Endothelial cell of umbilical vein (primary cell): ENCODE data around the gene TFF2. TPM values are rescaled to one million over a fixed set of nuclear protein-coding genes. Genes with fewer than 3 reads are reported as not detected.

Source experiments
- BruUV-seq: library from RNA; stranded (reverse); fragments of 400-500 nt; replicated peaks from 2 replicates; lab custom pipeline; 2021; lab: Mats Ljungman, UMichigan
- CTCF ChIA-PET: fragments of 300-600, 350-600 bp; sonication (Branson Sonifier 250); formaldehyde crosslinking; loops from one replicate; lab custom pipeline; 2021; ENCODE audit warnings: antibody characterized with exemption, inconsistent platforms; lab: Charles Lee
- POLR2A ChIA-PET: fragments of 300-600, 350-600 bp; sonication (Branson Sonifier 250); formaldehyde crosslinking; loops from one replicate; lab custom pipeline; 2021; ENCODE audit warnings: antibody characterized with exemption, inconsistent platforms; lab: Charles Lee
- DNase-seq: peaks from one replicate; pipeline ENCODE4 v3.0.0-alpha.2; 2011; ENCODE audit warnings: low read depth, low spot score
- FAIRE-seq: peaks from 2 replicates; lab custom pipeline; 2011; peaks lifted over from hg19 to GRCh38; lab: Jason Lieb, UNC
- H2AFZ ChIP-seq: 2 replicates; pipeline ENCODE4 v1.6.0; 2012; ENCODE audit warnings: low read depth, low read length, control low read depth, inconsistent platforms
- H3K27ac ChIP-seq: 2 replicates; pipeline ENCODE4 v1.5.1; 2011; ENCODE audit warnings: low read depth, mild to moderate bottlenecking, control low read depth, low read length, moderate library complexity; ENCODE audit not compliant: insufficient read depth
- H3K27me3 ChIP-seq, 2 experiments: 2 replicates each; pipeline versions ENCODE4 v1.6.0 to v1.6.1; 2011; ENCODE audit warnings: low read length in 2 of 2, mixed read lengths in 1 of 2; ENCODE audit not compliant: control insufficient read depth in 2 of 2, insufficient read depth in 2 of 2
- H3K36me3 ChIP-seq, 2 experiments: 2 replicates in 1 of 2; 3 replicates in 1 of 2; pipeline ENCODE4 v1.5.1; 2011; ENCODE audit warnings: low read length in 2 of 2, mild to moderate bottlenecking in 1 of 2, moderate library complexity in 1 of 2; ENCODE audit not compliant: control insufficient read depth in 2 of 2, insufficient read depth in 2 of 2; ENCODE audit errors: extremely low read depth in 1 of 2
- H3K4me1 ChIP-seq: 3 replicates; pipeline ENCODE4 v1.5.1; 2011; ENCODE audit warnings: mild to moderate bottlenecking, low read length; ENCODE audit not compliant: control insufficient read depth, insufficient read depth; ENCODE audit errors: extremely low read depth
- H3K4me2 ChIP-seq: 2 replicates; pipeline ENCODE4 v1.6.1; 2011; ENCODE audit warnings: low read length, control low read depth, mixed read lengths; ENCODE audit not compliant: insufficient read depth
- H3K4me3 ChIP-seq, 3 experiments: fragments of 200-600 bp in 1 of 3; sonication (generic), shearing (Covaris generic) in 1 of 3; replicated peaks in 1 of 3; 2 replicates each; pipeline ENCODE4 v1.5.1; 2011 to 2016; ENCODE audit warnings: control low read depth in 3 of 3, low read length in 3 of 3, mild to moderate bottlenecking in 2 of 3, inconsistent platforms in 1 of 3, low read depth in 1 of 3, moderate library complexity in 1 of 3; ENCODE audit not compliant: insufficient read depth in 1 of 3
- H3K79me2 ChIP-seq: 2 replicates; pipeline ENCODE4 v1.6.0; 2012; ENCODE audit warnings: low read length, inconsistent platforms; ENCODE audit not compliant: control insufficient read depth, insufficient read depth
- H3K9ac ChIP-seq: replicated peaks from 2 replicates; pipeline ENCODE3; 2011; ENCODE audit warnings: low read length, control low read depth; ENCODE audit not compliant: insufficient read depth; ENCODE audit errors: extremely low read depth
- H3K9me1 ChIP-seq: replicated peaks from 3 replicates; pipeline ENCODE4 v1.6.0; 2011; ENCODE audit warnings: mild to moderate bottlenecking, low read length; ENCODE audit not compliant: control insufficient read depth, insufficient read depth; ENCODE audit errors: extremely low read depth
- H3K9me3 ChIP-seq: replicated peaks from 2 replicates; pipeline ENCODE4 v1.5.1; 2012; ENCODE audit warnings: low read length, inconsistent platforms; ENCODE audit not compliant: control insufficient read depth, insufficient read depth
- H4K20me1 ChIP-seq: replicated peaks from 2 replicates; pipeline ENCODE3; 2011; ENCODE audit warnings: mild to moderate bottlenecking, low read length; ENCODE audit not compliant: control insufficient read depth, insufficient read depth; ENCODE audit errors: extremely low read depth
- CTCF ChIP-seq, 2 donors: IDR thresholded peaks; 1 replicate in 1 of 2; 2 replicates in 1 of 2; pipeline ENCODE4 v1.5.1; 2011; ENCODE audit warnings: low read length in 2 of 2, mild to moderate bottlenecking in 2 of 2, moderate library complexity in 2 of 2, control low read depth in 1 of 2, inconsistent platforms in 1 of 2, low read depth in 1 of 2; ENCODE audit not compliant: insufficient read depth in 1 of 2; ENCODE audit errors: extremely low read depth in 1 of 2
- EZH2 ChIP-seq: IDR thresholded peaks from 2 replicates; pipeline ENCODE4 v1.6.1; 2012; ENCODE audit warnings: borderline replicate concordance, low read depth, mild to moderate bottlenecking, moderate library complexity, low read length, inconsistent platforms; ENCODE audit not compliant: severe bottlenecking
- FOS ChIP-seq: IDR thresholded peaks from 2 replicates; pipeline ENCODE4 v1.6.1; 2011; ENCODE audit warnings: mild to moderate bottlenecking, low read length, moderate library complexity, borderline replicate concordance; ENCODE audit not compliant: insufficient read depth
- JUN ChIP-seq: IDR thresholded peaks from 2 replicates; pipeline ENCODE4 v1.6.1; 2011; ENCODE audit warnings: borderline replicate concordance, low read depth; ENCODE audit not compliant: insufficient read length, insufficient read depth
- MAX ChIP-seq: IDR thresholded peaks from 2 replicates; pipeline ENCODE4 v1.6.1; 2011; ENCODE audit not compliant: insufficient read depth, insufficient read length
- MYC ChIP-seq: IDR thresholded peaks from one replicate; pipeline ENCODE4 v1.6.1; 2011; ENCODE audit warnings: mild to moderate bottlenecking, low read depth, low read length
- POLR2A ChIP-seq: IDR thresholded peaks from 2 replicates; pipeline ENCODE4 v1.6.1; 2012; ENCODE audit warnings: low read depth, mild to moderate bottlenecking, control low read depth, low read length
- POLR2AphosphoS5 ChIP-seq: IDR thresholded peaks from 2 replicates; pipeline ENCODE4 v1.6.1; 2012; ENCODE audit warnings: low read depth, mild to moderate bottlenecking, control low read depth, low read length, moderate library complexity; ENCODE audit not compliant: insufficient read depth
- dilution Hi-C: fragments of 300-500 bp; cut with MboI; formaldehyde crosslinking; loops from one replicate; pipeline ENCODE4 v1.15.0; 2019; ENCODE audit warnings: low sequenced_read_pairs; ENCODE audit not compliant: extremely low pct_ligation_motif_present
- intact Hi-C: fragments of 100-400 bp; cut with micrococcal nuclease; formaldehyde crosslinking; loops from one replicate; pipeline ENCODE4 v1.10.0; 2022
- polyA plus RNA-seq, 4 experiments: library from polyadenylated mRNA; depleted of rRNA in 3 of 4; stranded (reverse) in 3 of 4; unstranded in 1 of 4; fragments of >200 nt; gene quantifications; 2 replicates each; pipeline versions ENCODE4 v1.2.1 to v1.2.3, GENCODE V29; 2011 to 2012; ENCODE audit warnings: missing spikeins in 1 of 4
- total RNA-seq: library from RNA; stranded (reverse); gene quantifications from 2 replicates; pipeline ENCODE4 v1.2.3, GENCODE V29; 2021

TFF2 gene
- total and polyA plus RNA-seq, 2 donors (not counting 3 experiments of a cell fraction or from before 2014, with no cell fraction given) = not detected

- H3K27ac ChIP-seq = no peak overlapping the region
- dilution Hi-C loops (no loop called here), intact Hi-C loops (no loop called here)
- no peaks in the 10 kb centered on the region for H3K9me1 ChIP-seq
- FAIRE-seq (no peak), DNase-seq (no peak)
- no peaks in the 10 kb centered on the region for H4K20me1 ChIP-seq
- H3K9ac ChIP-seq = no peak overlapping the region
- ChIA-PET CTCF (interaction anchor here (2.1 to 3.0 kb wide), 3 partner anchors 13 to 152 kb away, joined by 6 to 22 read pairs (median 10); no protein-coding TSS in a partner anchor), POLR2A (no interaction called here)
- no peak overlapping the region for H3K4me2 ChIP-seq
- H3K79me2 ChIP-seq = no peaks in the 10 kb centered on the region
- H3K4me1 ChIP-seq = peaks cover 10% of the 10 kb centered on the region
- TF ChIP-seq EZH2 (no peak), POLR2AphosphoS5 (no peak), MYC (no peak), CTCF (IDR thresholded peaks at IDR 0.05; ENCODE audit: extremely low read depth in 1 of 2, insufficient read depth in 1 of 2, low read depth in 1 of 2, low read length in 2 of 2) (no peak), FOS (no peak), POLR2A (no peak), JUN (no peak), MAX (no peak)
- BruUV-seq = no TSS peak
- no peak overlapping the region for H2AFZ ChIP-seq
- no peaks in the 10 kb centered on the region for H3K9me3 ChIP-seq
- no peaks in the 10 kb centered on the region for H3K36me3 ChIP-seq
- no peak overlapping the region for H3K4me3 ChIP-seq
- no peaks in the 10 kb centered on the region for H3K27me3 ChIP-seq
These were observed 53.4 kb downstream of the TFF2 start for GRCh38 chr21:42297377-42297776.
